Gastroesophageal sphincter (tissue), 4 donors: ENCODE measurements around the gene NINL. TPM values are rescaled to one million over a fixed set of nuclear protein-coding genes. Genes with fewer than 3 reads are reported as not detected.

Source experiments
- ATAC-seq: fragments of 150-250 bp; one replicate; pipeline ENCODE4 v1.9.1; 2016; ENCODE audit warnings: mild to moderate bottlenecking, moderate library complexity
- H3K27ac ChIP-seq, 4 donors: fragments of 200-600 bp; sonication (generic) in 3 of 4; 1 replicate in 3 of 4; 2 replicates in 1 of 4; pipeline ENCODE4 v1.5.1; 2016 to 2019
- H3K27me3 ChIP-seq: fragments of 200-600 bp; sonication (generic); one replicate; pipeline ENCODE4 v1.5.1; 2019
- H3K36me3 ChIP-seq, 2 donors: fragments of 200-600 bp; sonication (generic); one replicate each; pipeline ENCODE4 v1.5.1; 2019; ENCODE audit warnings: control low read depth in 1 of 2
- H3K4me1 ChIP-seq, 3 donors: fragments of 200-600 bp; sonication (generic); 1 replicate in 2 of 3; 2 replicates in 1 of 3; pipeline ENCODE4 v1.5.1; 2016 to 2019; ENCODE audit warnings: control low read depth in 2 of 3
- H3K4me3 ChIP-seq, 2 donors: fragments of 200-600 bp; sonication (generic); one replicate each; pipeline ENCODE4 v1.5.1; 2019; ENCODE audit warnings: mild to moderate bottlenecking in 1 of 2, moderate library complexity in 1 of 2
- H3K9me3 ChIP-seq, 3 donors: fragments of 200-600 bp; sonication (generic); one replicate each; pipeline ENCODE4 v1.5.1; 2017 to 2019; ENCODE audit warnings: control low read depth in 2 of 3
- EP300 ChIP-seq: sonication (generic); formaldehyde crosslinking; IDR thresholded peaks from one replicate; pipeline ENCODE4 v1.6.1; 2017; ENCODE audit warnings: antibody characterized with exemption, mild to moderate bottlenecking
- POLR2A ChIP-seq, 2 donors: fragments of 450-650 bp; IDR thresholded peaks; one replicate each; pipeline ENCODE4 v1.6.1; 2017; ENCODE audit warnings: antibody characterized with exemption in 2 of 2, mild to moderate bottlenecking in 2 of 2, moderate library complexity in 1 of 2
- POLR2AphosphoS5 ChIP-seq: sonication (generic); formaldehyde crosslinking; IDR thresholded peaks from one replicate; pipeline ENCODE4 v1.6.1; 2017; ENCODE audit warnings: antibody characterized with exemption
- WGBS, 2 donors: methylation state at CpG; one replicate each; pipeline ENCODE4 v1.1.5; 2018; ENCODE audit warnings: low coverage in 1 of 2; 5-methylcytosine and 5-hydroxymethylcytosine counted together
- total RNA-seq, 4 donors: library from RNA; depleted of rRNA; stranded (reverse); fragments of >200 nt; gene quantifications; one replicate each; pipeline ENCODE4 v1.1.0, GENCODE V29; 2016
- TF ChIP-seq, protein P1 (sequence below), 4 experiments: fragments of 200-600 bp in 2 of 4; fragments of 450-650 bp in 2 of 4; sonication (generic) in 1 of 4; IDR thresholded peaks; one replicate each; pipeline ENCODE4 v1.5.1; 2017 to 2019; ENCODE audit warnings: antibody characterized with exemption in 4 of 4, mild to moderate bottlenecking in 2 of 4, moderate library complexity in 2 of 4

The NINL gene
- total RNA-seq, 4 donors from 2014 or later: 4.2 to 7.5 (median 5.8) TPM

DNA sequence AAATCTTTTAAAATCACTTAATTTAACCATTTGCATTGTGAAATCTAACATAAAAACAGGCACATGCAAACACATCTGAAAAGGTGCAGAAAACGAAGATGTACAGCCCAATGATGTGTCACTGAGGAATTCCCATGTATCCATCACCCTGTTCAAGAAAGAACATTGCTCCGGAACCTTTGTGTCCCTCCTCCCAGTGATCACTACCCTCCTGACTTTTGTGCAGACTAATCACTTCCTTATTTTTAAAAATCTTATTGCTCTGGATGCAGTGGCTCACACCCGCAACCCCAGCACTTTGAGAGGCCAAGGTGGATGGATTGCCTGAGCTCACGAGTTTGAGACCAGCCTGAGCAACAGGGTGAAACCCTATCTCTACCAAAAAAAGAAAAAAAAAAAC, 163.3 kb downstream of the NINL start:
- Histone ChIP-seq H3K36me3 (no peaks in the 10 kb centered on the region), H3K4me1 (no peaks in the 10 kb centered on the region), H3K27me3 (no peaks in the 10 kb centered on the region), H3K4me3 (no peak overlapping the region), H3K9me3 (no peaks in the 10 kb centered on the region), H3K27ac (no peak overlapping the region)
- no peak for TF ChIP-seq POLR2AphosphoS5
- no peak for TF ChIP-seq EP300
- TF ChIP-seq, protein P1, sequence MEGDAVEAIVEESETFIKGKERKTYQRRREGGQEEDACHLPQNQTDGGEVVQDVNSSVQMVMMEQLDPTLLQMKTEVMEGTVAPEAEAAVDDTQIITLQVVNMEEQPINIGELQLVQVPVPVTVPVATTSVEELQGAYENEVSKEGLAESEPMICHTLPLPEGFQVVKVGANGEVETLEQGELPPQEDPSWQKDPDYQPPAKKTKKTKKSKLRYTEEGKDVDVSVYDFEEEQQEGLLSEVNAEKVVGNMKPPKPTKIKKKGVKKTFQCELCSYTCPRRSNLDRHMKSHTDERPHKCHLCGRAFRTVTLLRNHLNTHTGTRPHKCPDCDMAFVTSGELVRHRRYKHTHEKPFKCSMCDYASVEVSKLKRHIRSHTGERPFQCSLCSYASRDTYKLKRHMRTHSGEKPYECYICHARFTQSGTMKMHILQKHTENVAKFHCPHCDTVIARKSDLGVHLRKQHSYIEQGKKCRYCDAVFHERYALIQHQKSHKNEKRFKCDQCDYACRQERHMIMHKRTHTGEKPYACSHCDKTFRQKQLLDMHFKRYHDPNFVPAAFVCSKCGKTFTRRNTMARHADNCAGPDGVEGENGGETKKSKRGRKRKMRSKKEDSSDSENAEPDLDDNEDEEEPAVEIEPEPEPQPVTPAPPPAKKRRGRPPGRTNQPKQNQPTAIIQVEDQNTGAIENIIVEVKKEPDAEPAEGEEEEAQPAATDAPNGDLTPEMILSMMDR (IDR thresholded peaks at IDR 0.05): no peak
- TF ChIP-seq POLR2A (IDR thresholded peaks at IDR 0.05): no peak
- ATAC-seq: no peak
- WGBS, 2 donors: 54 to 70% methylated on average over 2 of the region's 4 CpGs

DNA sequence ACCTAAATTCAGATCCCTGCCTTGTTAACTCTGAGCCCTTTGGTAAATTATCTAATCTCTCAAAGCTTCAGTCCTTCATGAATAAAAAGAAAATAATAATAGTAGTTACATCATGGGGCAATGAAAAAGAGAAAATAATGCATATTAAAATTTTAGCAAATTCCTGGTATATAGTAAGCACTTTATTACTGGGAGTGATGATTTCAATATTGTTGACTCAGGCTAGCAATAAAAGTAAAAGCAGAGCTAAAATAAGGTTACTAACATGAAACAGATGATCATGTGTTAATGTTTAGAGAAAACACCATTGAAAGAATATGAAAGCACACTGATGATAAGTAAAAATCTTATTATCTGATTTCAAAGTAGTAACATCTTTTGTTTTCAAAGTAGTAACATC, 164.2 kb downstream of the NINL start:
- no peaks in the 10 kb centered on the region for H3K9me3 ChIP-seq
- no peaks in the 10 kb centered on the region for H3K4me1 ChIP-seq
- H3K36me3 ChIP-seq: no peaks in the 10 kb centered on the region
- no peak overlapping the region for H3K27ac ChIP-seq
- no peak for TF ChIP-seq POLR2AphosphoS5
- no peak for TF ChIP-seq EP300
- TF ChIP-seq POLR2A (IDR thresholded peaks at IDR 0.05): no peak
- TF ChIP-seq, protein P1 (IDR thresholded peaks at IDR 0.05): no peak
- no peak for ATAC-seq
- H3K4me3 ChIP-seq: no peak overlapping the region
- no peaks in the 10 kb centered on the region for H3K27me3 ChIP-seq

- no peak overlapping the region for H3K27ac ChIP-seq
- no peak for ATAC-seq
- H3K4me3 ChIP-seq: no peak overlapping the region
Observed at GRCh38 chr20:25418776-25419175, 166.6 kb downstream of the NINL start.

GRCh38 chr20:25408890-25409289, 176.4 kb downstream of the NINL start:
- Histone ChIP-seq H3K36me3 (no peaks in the 10 kb centered on the region), H3K27ac (no peak overlapping the region), H3K9me3 (peaks cover 0 to under 1% (median 0%) of the 10 kb centered on the region in 3 donors), H3K4me3 (no peak overlapping the region), H3K27me3 (no peaks in the 10 kb centered on the region), H3K4me1 (peaks cover 0 to 10% (median 0%) of the 10 kb centered on the region in 3 donors)
- TF ChIP-seq POLR2AphosphoS5 (no peak), EP300 (no peak)
- TF ChIP-seq, protein P1 (IDR thresholded peaks at IDR 0.05): no peak
- no peak for ATAC-seq
- WGBS, 2 donors: 86 to 98% methylated on average over 4 to 5 of the region's 5 CpGs

More at GRCh38 chr20:25418776-25419175, 166.6 kb downstream of the NINL start:
- TF ChIP-seq POLR2A (IDR thresholded peaks at IDR 0.05) (no peak), EP300 (no peak), POLR2AphosphoS5 (no peak)
- TF ChIP-seq, protein P1 (IDR thresholded peaks at IDR 0.05): no peak
- H3K9me3 ChIP-seq: no peaks in the 10 kb centered on the region
- H3K27me3 ChIP-seq: no peaks in the 10 kb centered on the region
- no peaks in the 10 kb centered on the region for H3K36me3 ChIP-seq
- 100% methylated on average over 1 of the region's 1 CpG; no CpG with 5 or more reads in 1 of the 2 donors for WGBS, 2 donors
- H3K4me1 ChIP-seq: no peaks in the 10 kb centered on the region

GRCh38 chr20:25408170-25408547, 177.2 kb downstream of the NINL start:
- Histone ChIP-seq H3K9me3 (peaks cover 0 to 7% (median 0%) of the 10 kb centered on the region in 3 donors), H3K27ac (peak overlapping the region in 2 of 4 donors; percentile 53 to 72), H3K4me3 (peak overlapping the region; percentile 64 to 81), H3K4me1 (peaks cover 0 to 10% (median 0%) of the 10 kb centered on the region in 3 donors), H3K27me3 (no peaks in the 10 kb centered on the region), H3K36me3 (no peaks in the 10 kb centered on the region)
- ATAC-seq: no peak
- 0 to 7% methylated on average over 3 to 4 of the region's 4 CpGs for WGBS, 2 donors
- TF ChIP-seq EP300 (no peak), POLR2AphosphoS5 (no peak), POLR2A (IDR thresholded peaks at IDR 0.05) (no peak)
- TF ChIP-seq, protein P1 (IDR thresholded peaks at IDR 0.05): no peak
